Epidermal melanocyte (primary cell): ENCODE data around the gene MANSC1.
"Not testable (repeated sequence)": the region's sequence is repeated elsewhere in the genome, so short reads cannot be mapped to it uniquely, and the experiment has no call there.

Source experiments
- DNase-seq: peaks from one replicate; pipeline ENCODE4 v3.0.0; 2011; ENCODE audit warnings: low spot score; ENCODE audit not compliant: insufficient read length

MANSC1 gene

GRCh38 chr12:12326262-12326661 is 23.8 kb downstream of the MANSC1 start:
- no peak for DNase-seq

GRCh38 chr12:12323591-12323990 is 26.5 kb downstream of the MANSC1 start:
- no peak for DNase-seq

- no peak for DNase-seq
Measured at GRCh38 chr12:12323118-12323517, 26.9 kb downstream of the MANSC1 start.

GRCh38 chr12:12319451-12320183 is 30.4 kb downstream of the MANSC1 start:
- no peak for DNase-seq

- no peak for DNase-seq
Measured at GRCh38 chr12:12315838-12316237, 34.2 kb downstream of the MANSC1 start.

- DNase-seq: not testable (repeated sequence)
Measured at GRCh38 chr12:12310695-12311094, 39.3 kb downstream of the MANSC1 start.

- DNase-seq: no peak
Measured at GRCh38 chr12:12305568-12306300, 44.3 kb downstream of the MANSC1 start.

GRCh38 chr12:12302976-12303375 is 47.1 kb downstream of the MANSC1 start:
- no peak for DNase-seq

GRCh38 chr12:12301122-12301521 is 48.9 kb downstream of the MANSC1 start:
- no peak for DNase-seq

- no peak for DNase-seq
Measured at GRCh38 chr12:12297201-12297830, 52.7 kb downstream of the MANSC1 start.

GRCh38 chr12:12294215-12295005 is 55.6 kb downstream of the MANSC1 start:
- DNase-seq: no peak

GRCh38 chr12:12290206-12290605 is 59.8 kb downstream of the MANSC1 start:
- DNase-seq: no peak

GRCh38 chr12:12286441-12286840 is 63.6 kb downstream of the MANSC1 start:
- DNase-seq: no peak

GRCh38 chr12:12282761-12283425 is 67.1 kb downstream of the MANSC1 start:
- DNase-seq: no peak

- DNase-seq: no peak
Measured at GRCh38 chr12:12282202-12282601, 67.8 kb downstream of the MANSC1 start.

GRCh38 chr12:12281134-12281533 is 68.9 kb downstream of the MANSC1 start:
- no peak for DNase-seq

GRCh38 chr12:12278899-12279298 is 71.1 kb downstream of the MANSC1 start:
- DNase-seq: no peak
